HG02588 (cell line): ENCODE data around the gene KIF12.

ENCODE experiments used
- ATAC-seq: cut with Tn5 transposase; IDR thresholded peaks from one replicate; pipeline ENCODE4 v1.9.1; 2021; ENCODE audit warnings: mild to moderate bottlenecking, moderate library complexity; ENCODE audit not compliant: unreplicated experiment

KIF12 gene

DNA sequence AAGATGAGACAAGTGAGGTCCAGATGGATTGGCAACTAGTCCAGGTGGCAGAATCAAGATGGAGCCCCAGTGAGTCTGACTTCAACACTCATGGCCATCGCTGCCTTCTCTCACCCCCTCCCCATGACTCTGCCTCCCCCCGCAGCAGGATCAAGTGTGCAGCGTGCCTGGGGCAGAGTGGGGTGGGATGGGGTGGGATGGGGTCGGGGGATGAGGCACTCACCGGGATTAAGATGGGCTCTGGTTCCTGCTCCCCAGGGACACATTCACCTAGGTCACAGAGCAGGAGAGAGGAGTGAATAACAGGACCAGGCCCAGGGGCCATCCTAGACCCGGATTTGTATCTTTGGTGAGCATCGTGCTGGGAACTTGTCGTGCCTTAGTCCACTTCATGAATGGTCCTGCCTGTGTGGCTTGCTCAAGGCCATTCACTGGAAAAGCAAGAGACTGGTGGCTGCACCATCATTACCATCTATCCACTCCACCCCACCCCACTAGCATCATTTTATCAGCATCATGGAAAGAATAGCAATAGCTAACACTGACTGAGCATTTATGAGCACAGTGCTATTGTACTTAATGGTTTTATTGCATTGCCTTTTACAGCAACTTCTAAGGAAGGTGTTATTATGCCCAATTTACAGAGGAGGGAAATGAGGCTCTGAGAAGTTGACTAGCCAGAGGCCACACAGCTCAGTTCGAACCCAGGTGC, 29.5 kb downstream of the KIF12 start:
- ATAC-seq, result no peak

DNA sequence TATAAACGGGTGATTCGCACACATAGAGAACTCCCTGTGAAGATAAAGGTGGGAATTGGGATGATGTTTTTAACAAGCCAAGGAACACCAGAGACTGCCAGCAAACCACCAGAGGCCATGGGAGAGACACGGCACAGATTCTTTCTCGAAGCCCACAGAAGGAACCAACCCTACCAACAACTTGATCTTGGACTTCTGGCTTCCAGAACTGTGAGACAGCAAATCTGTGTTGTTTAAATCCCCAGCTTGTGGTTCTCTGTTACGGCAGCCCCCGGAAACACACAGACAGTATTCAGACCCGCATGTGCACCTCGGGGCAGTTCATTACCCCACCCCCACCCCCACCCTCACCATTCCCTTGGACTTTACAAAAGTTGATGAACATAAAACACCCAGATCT, 33.8 kb downstream of the KIF12 start:
- no peak for ATAC-seq

DNA sequence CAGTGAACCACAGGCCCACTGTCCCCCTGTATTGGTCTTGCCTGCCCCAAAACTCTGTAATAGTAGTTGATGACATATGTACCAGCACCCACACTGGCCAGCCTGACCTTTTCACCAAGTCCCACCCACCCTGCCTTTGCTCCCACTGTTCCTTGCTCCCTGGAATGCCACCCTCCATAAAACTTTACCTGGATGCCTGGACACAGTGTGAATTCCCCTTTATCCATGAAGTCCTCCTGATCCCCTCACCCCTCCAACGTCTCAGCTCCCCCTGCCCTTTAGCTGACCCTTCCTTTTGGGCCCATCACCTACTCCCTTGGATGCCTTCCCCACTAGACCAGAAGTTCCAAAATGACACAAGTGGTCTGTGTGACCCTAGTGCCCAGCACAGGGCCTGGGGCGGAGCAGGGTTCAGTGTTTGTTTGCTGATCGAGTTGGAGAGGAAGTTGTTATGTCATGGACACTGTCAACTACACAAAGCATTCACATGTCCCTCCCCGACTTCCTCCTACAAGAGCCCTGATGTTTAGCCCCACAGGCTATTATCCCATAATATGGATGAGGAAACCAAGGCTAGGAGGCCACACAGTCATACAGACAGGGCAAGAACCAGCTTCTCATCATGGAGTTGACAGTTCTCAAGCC, 37.1 kb downstream of the KIF12 start:
- no peak for ATAC-seq

DNA sequence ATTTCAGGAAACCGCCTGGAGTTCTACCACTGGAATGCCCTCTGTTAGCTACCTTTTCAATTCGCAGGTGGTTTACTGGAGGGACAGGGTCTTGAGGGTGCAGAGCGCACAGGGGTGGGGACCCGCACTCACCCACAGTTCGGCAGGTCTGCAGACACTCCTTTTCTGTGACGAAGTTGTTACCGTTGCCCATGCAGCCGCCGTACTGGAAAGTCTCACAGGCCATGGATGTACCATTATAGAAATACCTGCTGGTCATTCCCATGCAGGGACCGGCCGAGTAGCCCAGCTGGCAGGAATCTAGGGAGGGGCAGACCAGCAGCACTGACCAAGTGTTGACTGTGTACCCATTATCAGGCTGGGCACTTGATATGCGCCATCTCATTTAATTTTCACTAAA, 37.8 kb downstream of the KIF12 start:
- ATAC-seq, result no peak

DNA sequence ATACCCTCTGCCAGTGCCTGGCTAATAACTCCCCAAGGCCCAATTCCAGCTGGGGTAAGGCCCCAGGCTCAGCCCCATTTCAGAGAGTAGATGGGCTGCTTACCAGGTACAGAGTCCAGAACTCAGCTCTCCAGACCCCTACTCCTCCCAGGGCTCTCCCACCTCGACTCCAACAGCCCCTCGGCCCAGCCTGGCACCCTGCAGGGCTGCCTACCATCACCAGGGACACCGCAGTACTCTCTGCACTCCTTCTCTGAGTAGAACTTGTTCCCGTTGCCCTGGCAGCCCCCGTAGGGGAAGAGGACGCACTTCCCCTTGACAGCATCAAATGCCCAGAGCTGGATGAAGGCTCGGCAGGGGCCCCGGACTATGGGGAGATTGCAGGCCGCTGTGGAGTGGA, 38.4 kb downstream of the KIF12 start:
- ATAC-seq, result no peak

DNA sequence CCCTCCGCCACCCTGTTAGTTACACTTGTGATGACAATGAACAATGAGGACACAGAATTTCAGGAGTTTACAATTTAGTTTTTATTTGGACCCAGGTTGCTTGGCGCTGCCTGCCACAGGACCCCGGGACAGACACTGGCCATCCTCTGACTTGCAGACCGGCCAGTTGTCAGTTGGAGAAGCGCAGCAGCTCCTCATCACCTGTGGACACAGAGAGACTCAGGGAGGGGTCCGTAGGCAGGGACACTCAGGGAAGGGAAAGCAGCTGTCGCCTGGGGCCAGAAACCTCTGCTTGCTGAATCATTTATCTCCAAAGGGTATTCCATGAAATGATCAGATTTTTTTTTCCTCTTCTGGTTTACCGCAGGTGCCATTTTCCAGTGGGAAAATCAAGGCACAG, 39.0 kb downstream of the KIF12 start:
- no peak for ATAC-seq

DNA sequence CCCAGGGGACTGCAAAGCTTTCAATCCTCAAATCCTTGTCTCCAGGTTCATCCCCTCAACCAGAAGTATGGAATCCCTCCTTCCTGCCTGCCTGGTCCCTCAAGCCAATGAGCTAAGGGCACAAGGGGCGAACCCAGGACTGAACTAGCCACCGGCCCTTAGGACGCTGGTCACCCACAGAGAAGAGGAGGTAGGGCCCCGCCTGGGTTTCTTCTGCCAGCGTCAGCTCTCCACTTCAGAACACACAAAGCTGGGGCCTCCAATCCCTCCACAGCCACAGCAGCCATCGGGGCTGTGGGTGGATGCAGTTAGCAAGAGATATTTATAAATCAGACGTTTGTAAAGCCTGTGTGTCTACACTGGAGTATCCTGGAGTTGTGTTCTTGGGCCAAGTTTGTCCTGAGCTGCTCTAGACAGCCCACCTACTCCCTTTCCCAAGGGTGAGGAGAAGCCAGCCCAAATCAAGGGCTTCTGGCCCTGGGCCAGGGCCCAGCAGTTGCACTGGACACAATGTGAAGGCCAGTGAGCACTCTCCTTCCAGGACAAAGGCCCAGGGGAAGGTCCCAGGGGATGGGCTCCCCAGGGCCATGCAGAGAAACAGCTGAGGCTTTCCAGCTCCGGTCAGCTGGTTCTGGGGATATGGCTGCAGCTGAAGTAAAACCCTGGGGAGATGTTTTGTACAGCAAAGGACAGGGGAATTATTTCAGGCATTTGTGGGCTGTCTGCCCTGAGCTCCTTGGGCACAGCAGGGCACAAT, 39.9 kb downstream of the KIF12 start:
- no peak for ATAC-seq

DNA sequence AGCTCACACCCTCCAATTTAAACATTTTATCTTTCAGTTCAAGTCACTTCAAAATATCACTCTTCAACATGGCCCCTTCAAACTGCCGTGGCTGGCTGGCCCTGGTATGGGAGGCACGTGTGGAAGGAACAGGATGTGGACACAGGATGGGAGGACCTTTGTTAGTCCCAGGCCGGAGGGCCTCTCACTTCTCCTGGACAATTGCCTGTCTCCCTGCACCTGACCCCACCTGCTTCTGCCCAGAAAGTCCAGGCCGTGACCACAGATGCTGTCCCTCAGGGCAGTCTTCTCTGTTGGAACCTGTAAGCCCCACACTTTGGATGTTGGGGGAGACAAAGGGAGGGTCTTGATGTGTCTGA, 40.4 kb downstream of the KIF12 start:
- no peak for ATAC-seq

DNA sequence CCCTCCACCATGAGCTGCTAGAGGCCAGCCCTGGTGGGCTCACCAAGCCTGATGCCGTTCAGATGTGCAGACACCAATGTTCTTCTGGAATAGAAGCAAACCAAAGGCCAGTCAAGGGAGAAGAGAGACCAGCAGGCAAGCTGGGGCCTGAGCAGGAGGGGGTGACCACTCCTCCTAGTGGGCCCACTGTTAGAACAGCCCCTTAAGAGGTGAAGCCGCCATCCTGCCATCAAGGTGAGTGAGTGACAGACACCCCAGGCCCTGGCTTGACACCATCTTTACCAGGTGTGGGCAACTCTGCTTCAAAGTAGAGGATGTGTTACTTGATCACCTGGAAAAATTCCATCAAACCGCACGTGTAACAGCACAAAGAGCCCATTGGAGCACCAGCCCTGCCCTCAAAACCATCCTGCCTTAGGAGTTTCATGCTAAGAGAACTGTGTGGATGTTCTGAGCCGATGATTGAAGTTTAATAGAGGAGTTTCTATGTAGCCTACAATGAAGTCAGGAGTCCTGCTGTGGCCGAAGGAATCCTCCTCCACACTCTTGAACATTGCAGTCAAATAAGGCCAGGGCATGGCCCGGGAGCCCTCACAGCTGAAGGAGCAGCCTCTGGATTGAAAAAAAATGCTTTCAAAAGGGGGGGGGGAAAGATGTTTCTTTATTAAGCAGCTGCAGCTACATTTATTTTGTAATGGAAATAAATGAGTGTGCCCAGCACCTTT, 41.8 kb downstream of the KIF12 start:
- ATAC-seq, result no peak

DNA sequence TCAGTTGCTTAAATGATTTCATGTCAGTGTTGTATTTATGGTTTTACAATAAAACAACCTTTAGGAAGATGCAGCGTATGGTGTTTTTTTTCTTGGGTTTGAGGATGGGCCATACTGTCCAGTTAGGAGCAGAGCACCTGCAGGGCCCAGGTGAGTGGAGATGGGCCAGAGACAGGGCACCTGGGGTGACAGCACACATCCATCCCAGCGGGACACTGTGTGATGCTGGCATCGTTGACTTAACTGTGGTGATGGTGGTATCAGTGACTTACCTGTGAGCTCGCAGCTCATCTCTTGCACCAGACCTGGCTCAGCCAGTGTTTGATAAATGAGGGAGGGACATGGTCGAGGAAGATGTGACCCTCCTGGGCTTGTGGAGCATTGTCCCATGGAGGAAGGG, 42.6 kb downstream of the KIF12 start:
- no peak for ATAC-seq

DNA sequence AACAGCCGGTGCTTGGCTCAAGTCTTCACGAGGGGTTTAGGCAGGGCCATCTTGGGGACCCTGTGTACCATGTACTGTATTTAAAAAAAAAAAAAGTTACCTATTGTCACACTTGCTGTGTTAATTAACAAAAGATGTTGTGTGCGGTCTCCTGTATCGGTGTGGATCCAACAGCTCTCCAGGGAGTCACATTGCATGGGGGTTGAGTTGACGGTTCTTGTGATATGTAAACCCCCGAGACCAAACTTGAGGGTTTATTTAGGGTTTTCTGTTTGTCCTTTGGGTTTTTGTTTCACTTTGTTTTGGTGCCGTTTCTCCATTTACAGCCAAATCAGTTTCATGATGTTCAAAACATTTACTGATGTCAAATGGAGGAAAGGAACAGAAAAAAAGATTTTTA, 43.2 kb downstream of the KIF12 start:
- no peak for ATAC-seq

DNA sequence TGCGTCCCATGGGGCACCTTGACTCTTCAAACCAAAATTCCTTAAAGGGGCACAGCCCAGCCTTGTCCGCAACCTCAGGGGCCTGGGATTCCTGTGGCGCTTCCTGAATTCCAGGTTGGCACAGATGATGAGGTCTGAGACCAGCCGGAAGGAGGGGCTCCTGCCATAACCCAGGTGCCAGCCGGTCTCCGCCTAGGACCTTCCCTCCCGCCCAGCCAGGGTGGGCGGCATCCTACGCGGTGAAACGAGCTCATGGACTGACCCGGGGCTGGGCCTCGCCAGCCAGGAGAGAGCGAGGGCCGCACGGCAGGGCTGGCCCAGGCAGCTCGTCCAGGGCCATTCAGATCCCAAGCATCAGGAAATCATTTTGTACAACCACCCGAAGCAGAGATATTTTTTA, 44.0 kb downstream of the KIF12 start:
- no peak for ATAC-seq

DNA sequence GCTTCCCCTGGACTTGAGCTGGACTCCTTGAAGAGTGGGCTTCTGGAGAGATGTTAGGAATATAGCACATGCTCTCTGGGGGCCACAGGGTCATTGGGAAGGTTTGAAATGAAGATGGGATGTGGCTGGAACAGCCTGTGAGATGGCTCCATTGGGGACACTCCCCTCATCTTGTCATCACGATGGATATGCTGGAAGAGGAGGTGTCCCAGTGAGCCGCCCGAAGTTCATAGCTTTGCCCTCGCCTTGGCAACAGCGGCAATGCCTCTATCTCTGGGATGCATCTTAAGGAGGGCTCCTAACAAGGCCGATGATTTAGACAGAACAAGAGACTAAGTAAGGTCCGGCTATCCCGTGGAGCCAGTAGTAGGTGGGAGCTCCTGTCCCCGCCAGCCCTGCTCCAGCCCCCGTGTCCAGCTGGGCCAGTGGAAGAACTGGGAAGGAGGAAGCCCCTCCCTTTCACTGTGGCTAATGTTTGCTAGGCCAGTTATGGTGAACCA, 44.9 kb downstream of the KIF12 start:
- ATAC-seq, result no peak

DNA sequence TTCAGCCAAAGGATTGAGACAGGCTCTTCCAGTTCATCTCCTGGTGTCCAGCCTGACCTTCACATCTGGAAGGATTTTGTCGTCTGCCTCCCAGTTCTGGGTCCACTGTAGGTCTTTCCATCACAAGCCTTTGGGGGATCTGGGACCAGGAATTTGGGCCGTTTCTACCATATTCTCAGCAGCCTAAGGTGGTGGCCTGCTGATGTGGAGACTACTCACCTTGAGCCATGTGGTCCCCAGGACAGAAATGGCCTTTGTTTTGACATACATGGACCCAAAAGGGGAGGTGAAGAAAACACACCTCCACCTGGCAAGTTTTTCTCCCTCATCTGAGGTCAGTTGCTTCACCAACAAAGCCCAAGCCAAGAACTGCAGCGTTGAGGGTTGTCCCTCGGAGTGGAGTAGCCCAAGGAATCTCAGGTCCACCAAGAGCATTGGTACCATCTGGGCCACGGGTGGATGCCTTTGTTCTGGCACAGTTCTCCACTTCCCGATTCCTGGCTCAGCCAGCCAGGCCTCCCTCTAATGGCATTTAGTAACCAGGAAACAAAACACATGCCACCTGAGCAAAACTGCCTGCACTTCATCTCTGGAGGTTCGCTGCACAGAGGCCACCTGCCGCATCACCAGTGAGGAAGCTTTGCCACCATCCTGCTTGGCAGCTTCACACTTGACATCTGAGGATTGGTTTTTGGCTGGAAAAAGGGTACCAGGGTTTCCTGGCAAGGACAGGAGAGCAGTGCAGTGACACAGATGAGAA, 45.7 kb downstream of the KIF12 start:
- no peak for ATAC-seq

DNA sequence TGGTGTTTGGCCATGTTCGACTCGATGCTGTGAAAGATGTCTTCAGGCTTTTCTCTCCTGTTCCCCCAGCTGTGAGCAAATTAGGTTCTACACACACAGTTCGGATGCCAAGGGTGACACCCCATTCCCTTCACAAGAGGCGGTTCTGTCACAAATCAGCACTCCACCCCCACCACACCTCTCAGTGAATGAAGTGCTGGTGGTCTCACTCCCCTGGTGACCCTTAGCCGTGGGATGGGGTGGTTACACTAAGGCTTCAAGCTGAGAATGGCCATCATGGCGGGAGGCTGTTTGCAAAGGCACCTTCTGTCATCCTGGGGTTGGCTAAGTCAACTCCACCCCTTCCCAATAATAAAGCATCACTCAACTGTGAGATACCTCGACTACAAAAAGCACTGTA, 47.4 kb downstream of the KIF12 start:
- no peak for ATAC-seq

DNA sequence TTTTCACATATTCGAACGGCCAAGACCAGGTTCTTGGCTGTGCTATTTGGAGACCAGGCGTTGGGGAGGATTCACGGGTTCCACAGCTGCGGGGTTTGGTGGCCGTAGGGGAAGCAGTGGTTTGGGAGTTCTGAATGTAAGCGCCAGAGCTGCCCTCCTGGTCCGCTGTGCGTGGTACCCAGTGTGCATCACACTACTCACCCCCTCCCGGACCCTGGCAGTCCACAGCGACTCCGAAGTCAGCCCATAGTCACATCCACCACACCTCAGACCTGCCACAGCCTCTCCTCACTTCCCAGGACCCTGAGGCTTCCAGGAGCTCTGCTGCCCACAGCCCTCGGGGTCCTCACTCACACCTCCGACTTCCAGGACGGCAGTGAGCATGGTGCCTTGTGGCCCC, 47.8 kb downstream of the KIF12 start:
- no peak for ATAC-seq

DNA sequence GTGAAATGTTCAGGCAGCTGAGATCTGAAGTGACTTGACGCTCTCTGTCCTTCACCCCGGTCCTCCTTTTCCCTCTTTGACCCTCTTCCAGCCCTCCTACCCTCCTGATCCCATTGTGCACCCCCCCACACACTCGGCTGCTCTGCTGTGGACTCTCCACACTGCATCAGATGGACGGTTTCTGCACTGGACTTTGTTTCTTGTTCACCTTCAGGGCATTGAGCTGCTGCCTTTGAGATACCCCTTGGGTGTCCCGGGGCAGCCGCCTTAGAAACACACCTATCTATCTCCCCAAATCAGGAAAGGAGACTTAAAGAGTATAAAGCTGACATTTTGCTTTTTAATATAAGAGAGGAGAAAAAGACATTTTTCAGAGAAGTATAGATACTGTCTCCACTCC, 48.4 kb downstream of the KIF12 start:
- ATAC-seq, result no peak

DNA sequence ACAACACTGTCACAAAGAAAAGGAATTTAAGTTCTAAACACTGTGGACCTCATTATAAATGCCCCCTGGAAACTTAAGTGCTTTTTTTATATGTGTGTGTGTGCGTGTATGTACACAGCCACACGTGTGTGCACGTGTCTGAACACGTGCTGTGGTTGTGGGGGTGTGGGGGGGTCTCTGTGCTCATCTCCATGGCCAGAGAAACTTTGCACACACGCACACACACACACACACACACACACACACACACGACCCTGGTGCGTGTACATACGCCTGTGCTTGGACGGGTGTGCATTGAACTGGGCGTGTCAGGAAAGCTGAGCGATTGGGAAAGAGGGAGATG, 48.9 kb downstream of the KIF12 start:
- ATAC-seq, result no peak

DNA sequence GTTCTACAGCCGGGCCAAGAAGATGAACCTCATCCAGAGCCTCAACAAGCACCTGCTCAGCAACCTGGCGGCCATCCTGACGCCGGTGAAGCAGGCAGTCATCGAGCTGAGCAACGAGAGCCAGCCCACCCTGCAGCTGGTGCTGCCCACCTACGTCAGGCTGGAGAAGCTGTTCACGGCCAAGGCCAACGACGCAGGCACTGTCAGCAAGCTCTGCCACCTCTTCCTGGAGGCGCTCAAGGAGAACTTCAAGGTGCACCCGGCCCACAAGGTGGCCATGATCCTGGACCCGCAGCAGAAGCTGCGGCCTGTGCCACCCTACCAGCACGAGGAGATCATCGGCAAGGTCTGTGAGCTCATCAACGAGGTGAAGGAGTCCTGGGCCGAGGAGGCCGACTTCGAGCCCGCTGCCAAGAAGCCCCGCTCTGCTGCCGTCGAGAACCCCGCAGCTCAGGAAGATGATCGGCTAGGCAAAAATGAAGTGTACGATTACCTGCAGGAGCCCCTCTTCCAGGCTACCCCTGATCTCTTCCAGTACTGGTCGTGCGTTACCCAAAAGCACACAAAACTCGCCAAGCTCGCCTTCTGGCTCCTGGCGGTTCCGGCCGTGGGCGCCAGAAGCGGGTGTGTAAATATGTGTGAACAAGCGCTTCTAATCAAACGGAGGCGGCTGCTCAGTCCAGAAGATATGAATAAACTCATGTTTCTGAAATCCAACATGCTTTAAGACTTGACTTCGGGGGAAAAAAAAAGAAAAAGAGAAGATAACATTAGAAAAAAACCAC, 49.5 kb downstream of the KIF12 start:
- no peak for ATAC-seq
